HEK293T (cell line): Measurements from ENCODE around the gene AGPAT3.

ENCODE experiments used
- ARNT ChIP-seq: fragments of 450-650 bp; IDR thresholded peaks from 2 replicates; pipeline ENCODE4 v1.6.1; 2017; ENCODE audit warnings: mild to moderate bottlenecking
- BHLHE40 ChIP-seq: fragments of 450-650 bp; IDR thresholded peaks from 2 replicates; pipeline ENCODE4 v1.6.1; 2016; ENCODE audit warnings: mild to moderate bottlenecking, moderate library complexity, borderline replicate concordance
- CTBP1 ChIP-seq: fragments of 450-650 bp; IDR thresholded peaks from 2 replicates; pipeline ENCODE4 v1.6.1; 2016; ENCODE audit warnings: borderline replicate concordance
- ELF4 ChIP-seq: fragments of 450-650 bp; IDR thresholded peaks from 2 replicates; pipeline ENCODE4 v1.6.1; 2017; ENCODE audit warnings: antibody characterized with exemption
- FOXA1 ChIP-seq: fragments of 450-650 bp; IDR thresholded peaks from 2 replicates; pipeline ENCODE4 v1.6.1; 2016; ENCODE audit warnings: mild to moderate bottlenecking
- FOXK2 ChIP-seq: fragments of 450-650 bp; IDR thresholded peaks from 2 replicates; pipeline ENCODE4 v1.6.1; 2016; ENCODE audit warnings: mild to moderate bottlenecking
- FOXM1 ChIP-seq: fragments of 450-650 bp; IDR thresholded peaks from 2 replicates; pipeline ENCODE4 v1.6.1; 2017; ENCODE audit warnings: mild to moderate bottlenecking, borderline replicate concordance
- LEF1 ChIP-seq: fragments of 450-650 bp; IDR thresholded peaks from 2 replicates; pipeline ENCODE4 v1.6.1; 2017; ENCODE audit warnings: mild to moderate bottlenecking, borderline replicate concordance
- NFRKB ChIP-seq: fragments of 450-650 bp; IDR thresholded peaks from 2 replicates; pipeline ENCODE4 v1.6.1; 2016; ENCODE audit warnings: mild to moderate bottlenecking, moderate library complexity
- SP1 ChIP-seq: fragments of 450-650 bp; IDR thresholded peaks from 2 replicates; pipeline ENCODE4 v1.6.1; 2017
- SUZ12 ChIP-seq: fragments of 450-650 bp; IDR thresholded peaks from 2 replicates; pipeline ENCODE4 v1.6.1; 2016; ENCODE audit warnings: mild to moderate bottlenecking
- TARDBP ChIP-seq: fragments of 450-650 bp; IDR thresholded peaks from 2 replicates; pipeline ENCODE4 v1.6.1; 2016
- ZNF384 ChIP-seq: fragments of 450-650 bp; IDR thresholded peaks from 2 replicates; pipeline ENCODE4 v1.6.1; 2016

DNA sequence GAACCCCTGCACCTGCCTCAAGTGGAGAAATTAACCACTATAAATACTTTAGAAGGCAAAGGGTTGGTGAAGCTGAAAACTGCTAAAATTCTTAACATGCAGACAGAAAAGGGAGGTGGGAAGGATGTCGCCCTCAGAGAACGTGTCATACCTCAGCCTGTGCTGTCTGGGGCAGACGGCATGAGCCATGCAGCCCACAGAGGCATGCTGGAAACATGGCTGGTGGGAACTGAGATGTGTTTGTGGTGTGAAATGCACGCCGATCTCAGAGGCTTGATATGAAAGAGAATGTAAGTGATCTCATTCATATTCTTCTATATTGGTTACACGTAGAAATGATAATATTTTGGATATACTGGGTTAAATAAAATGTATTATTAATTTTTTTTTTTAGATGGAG, 16.3 kb downstream of the AGPAT3 start:
- no peak for TF ChIP-seq LEF1
- no peak for TF ChIP-seq NFRKB
- no peak for TF ChIP-seq FOXK2
- TF ChIP-seq BHLHE40 = no peak
- no peak for TF ChIP-seq SUZ12
- TF ChIP-seq CTBP1 = no peak
- TF ChIP-seq FOXA1 = no peak
- no peak for TF ChIP-seq SP1
- no peak for TF ChIP-seq ARNT
- no peak for TF ChIP-seq ZNF384
- no peak for TF ChIP-seq TARDBP
- no peak for TF ChIP-seq ELF4
- TF ChIP-seq FOXM1 = no peak
